Hippocampal formation (tissue), 2 donors: ENCODE data around the gene CLASP1.
"Not testable (repeated sequence)": the region's sequence is repeated elsewhere in the genome, so short reads cannot be mapped to it uniquely, and the experiment has no call there.

ENCODE experiments used
- DNase-seq, 2 donors: peaks; one replicate each; lab custom pipeline; 2025; lab: John Stamatoyannopoulos, UW

The CLASP1 gene

DNA sequence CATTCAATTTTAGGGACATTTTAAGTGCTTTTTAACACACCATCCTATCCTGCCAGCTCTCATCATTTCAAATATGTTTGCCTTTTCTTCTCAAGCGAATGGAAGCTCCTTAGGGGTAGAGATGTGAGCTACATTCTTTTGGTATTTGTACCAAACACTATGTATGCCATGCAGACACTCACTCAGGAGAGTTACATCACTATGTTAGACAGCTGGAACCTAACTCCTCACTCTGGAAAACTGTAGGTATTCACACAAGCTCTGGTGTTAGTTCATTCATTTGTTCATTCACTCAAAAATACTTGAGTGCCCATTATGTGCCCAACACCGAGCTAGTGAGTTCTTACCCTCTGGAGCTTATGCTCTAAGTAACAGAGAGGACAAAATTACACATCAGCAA is 144.9 kb downstream of the CLASP1 start:
- no peak for DNase-seq

DNA sequence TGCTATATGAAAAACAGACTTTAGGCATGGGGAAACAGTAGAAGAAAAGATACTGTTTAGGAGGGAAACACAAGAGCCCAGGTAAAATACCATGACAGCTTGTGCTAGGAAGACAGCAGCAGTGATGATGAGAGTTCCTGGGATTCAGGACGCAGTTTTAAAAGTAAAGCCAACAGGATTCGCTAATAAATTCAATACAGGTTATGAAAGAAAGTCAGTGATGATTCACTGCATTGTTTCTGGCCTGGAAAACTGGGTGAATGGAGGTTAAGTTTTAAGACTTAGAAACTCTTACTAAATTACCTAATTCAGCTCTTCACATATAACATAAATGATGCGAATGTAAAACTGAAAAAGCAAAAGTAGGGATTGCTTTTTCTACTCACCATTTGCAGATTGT is 146.5 kb downstream of the CLASP1 start:
- DNase-seq = no peak

DNA sequence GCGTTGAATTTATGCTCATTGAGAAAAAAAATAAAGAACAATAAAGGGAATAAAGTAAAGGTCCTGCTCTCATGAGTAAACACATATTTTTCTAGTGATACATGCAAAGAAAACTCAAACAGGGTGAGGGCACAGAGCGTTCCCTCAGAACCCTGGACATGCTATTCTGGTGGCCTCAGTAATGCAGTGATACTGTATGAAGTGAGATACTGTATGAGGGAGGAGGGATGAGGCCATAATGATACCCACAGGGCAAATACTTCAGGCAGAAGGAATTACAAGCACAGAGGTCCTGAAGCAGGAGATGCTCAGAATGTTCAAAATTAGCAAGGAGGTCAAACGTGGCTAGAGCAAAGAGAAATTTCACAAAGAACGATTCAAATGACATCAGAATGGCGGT is 147.0 kb downstream of the CLASP1 start:
- no peak for DNase-seq

- DNase-seq = no peak
These were observed 147.7 kb downstream of the CLASP1 start for GRCh38 chr2:121501554-121501953.

GRCh38 chr2:121501031-121501430 is 148.2 kb downstream of the CLASP1 start:
- DNase-seq = no peak

- DNase-seq = no peak
These were observed 150.5 kb downstream of the CLASP1 start for GRCh38 chr2:121498731-121499130.

GRCh38 chr2:121492409-121492808 is 156.9 kb downstream of the CLASP1 start:
- DNase-seq = no peak

DNA sequence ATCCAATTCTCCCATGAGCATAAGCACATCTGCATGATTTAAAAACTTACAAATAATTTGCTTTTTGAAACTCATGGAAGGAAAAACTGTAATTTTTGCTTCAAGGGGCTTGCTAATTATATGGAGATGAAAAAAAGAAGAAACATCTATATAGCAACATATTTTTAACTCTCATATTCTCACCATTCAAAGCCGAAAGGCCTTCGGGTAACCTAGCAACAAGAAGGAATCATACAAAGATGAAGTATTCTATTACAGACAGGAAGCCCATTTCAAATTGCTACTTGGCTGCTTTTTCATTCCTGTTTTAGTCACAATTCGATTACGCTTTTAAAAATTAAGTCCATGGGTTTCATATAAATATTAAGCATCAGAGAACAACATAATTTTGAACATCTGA is 157.7 kb downstream of the CLASP1 start:
- DNase-seq = peak in 1 of 2 donors; percentile 13

- no peak for DNase-seq
These were observed 158.6 kb downstream of the CLASP1 start for GRCh38 chr2:121490584-121491133.

- peak in 1 of 2 donors; percentile 38 for DNase-seq
These were observed 159.2 kb downstream of the CLASP1 start for GRCh38 chr2:121489911-121490583.

DNA sequence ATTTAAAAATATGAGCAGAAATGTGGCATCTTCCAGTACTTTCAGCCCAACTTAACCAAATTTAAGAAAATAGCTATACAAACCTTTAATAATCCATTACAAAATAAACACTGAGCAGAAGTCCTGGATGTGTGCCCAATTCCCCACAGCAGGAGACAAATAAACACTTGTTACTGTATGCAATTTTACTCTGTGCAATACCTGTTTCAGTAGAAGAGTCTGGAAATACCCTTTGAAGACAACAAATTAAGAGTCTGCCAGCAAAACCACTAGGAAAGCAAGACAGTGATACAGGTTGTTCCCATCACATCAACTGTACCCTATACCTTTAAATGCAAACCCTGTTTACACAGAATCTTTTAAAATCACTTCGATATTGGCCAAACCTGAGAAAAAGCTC is 160.0 kb downstream of the CLASP1 start:
- no peak for DNase-seq

GRCh38 chr2:121486191-121486790 is 163.0 kb downstream of the CLASP1 start:
- no peak for DNase-seq

DNA sequence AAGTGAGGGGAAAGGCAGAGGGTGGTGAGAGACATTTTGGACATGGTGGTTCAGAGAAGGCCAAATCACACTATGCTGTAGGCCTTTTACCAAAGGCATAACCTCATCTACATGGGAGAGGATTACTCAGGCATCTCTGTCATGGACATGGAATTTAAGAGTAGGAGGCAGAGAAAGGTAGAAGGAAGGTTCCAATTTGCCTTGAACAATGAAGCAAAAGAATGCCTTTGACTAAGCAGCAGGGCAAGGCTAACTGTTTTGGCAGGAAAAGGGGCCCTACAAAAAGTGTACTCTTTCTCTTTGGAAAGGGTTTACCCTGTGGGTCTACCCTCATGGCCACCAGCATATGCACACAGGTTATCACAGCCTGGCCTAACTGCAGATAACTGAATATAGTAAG is 164.2 kb downstream of the CLASP1 start:
- DNase-seq = no peak

DNA sequence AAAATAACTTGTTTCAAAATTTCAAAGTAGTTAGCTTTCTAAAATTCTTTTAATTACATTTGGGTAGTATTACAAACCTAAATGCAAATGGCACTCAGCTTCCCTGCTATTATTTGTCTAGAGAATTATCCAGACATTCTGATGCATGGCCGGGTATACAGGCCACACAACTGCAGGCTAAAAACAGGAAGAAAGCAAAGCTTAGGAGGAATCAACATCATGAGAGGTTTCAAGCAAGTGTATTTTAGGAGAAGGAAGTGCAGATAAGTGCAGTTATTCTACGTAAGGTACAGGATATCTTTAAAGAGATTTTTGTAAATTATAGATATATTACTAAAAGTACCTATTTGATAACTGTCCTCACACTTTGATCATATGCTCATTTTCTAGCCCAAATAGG is 165.4 kb downstream of the CLASP1 start:
- DNase-seq = no peak

- DNase-seq = no peak
These were observed 166.2 kb downstream of the CLASP1 start for GRCh38 chr2:121483021-121483420.

GRCh38 chr2:121480826-121481225 is 168.4 kb downstream of the CLASP1 start:
- DNase-seq = no peak

DNA sequence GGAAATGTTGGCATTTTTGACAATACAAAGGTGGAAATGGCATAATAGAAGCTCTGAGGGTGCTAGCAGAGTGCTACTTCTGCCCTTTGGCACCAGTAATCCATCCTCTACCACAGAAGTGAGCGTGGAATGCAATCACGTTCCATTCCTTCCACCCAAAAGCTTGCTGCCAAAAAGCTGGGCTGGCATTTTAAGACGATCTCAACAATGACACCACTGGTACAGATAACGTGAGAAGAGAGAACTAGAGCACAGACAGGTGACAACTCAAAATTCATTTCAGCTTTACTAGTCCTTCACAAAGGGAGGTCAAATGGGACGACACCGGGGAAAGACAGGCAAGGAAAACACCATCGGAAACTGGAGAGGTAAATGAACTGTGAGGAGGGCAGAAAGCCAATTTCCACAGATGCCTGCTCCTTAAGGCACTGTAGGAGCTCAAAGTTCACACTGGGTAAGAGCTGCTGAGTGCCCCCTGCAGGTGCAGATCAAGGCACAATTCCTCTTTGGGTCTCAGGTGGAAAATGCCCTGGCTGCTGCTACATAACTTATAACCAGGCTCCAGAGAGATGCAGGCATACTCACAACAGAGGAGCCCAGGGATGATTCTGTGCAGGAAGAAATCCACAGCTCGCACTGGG is 169.3 kb downstream of the CLASP1 start:
- no peak for DNase-seq

DNA sequence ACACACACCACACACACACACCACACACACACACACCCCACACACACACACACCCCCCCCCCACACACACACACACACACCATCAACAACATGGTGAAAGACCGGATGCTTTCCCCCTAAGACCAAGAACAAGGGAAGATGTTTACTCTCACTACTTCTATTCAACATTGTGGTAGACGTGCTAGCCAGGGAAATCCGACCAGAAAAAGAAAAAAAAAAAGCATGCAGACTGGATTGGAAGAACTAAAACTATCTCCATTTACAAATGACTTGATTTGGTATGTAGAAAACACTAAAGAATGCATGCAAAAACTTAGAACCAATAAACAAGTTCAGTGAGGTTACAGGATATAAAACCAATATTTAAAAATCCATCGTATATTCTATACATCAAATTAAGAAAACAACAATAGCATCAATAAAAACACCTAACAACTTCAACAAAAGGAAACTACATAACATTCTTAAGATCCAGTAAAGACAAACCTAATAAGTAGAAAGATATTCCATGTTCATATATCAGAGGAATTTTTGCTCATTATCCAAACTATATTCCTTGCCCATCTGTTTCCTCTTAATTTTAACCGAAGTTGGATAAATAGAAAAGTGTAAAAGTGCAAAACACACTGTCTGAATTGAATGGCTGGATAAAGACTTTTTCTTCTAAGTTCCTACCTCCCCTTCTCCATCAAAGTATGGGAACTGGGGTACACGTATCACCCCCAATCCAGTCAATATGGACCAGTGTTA is 170.1 kb downstream of the CLASP1 start:
- DNase-seq = no peak

GRCh38 chr2:121478358-121478995 is 170.8 kb downstream of the CLASP1 start:
- DNase-seq = not testable (repeated sequence)

- DNase-seq = no peak
These were observed 172.6 kb downstream of the CLASP1 start for GRCh38 chr2:121476684-121477083.

- DNase-seq = no peak
These were observed 173.3 kb downstream of the CLASP1 start for GRCh38 chr2:121475811-121476571.
